CD4-positive, CD25-positive, alpha-beta regulatory T cell (primary cell): ENCODE data around the gene OR6Y1. TPM values are rescaled to one million over a fixed set of nuclear protein-coding genes. Genes with fewer than 3 reads are reported as not detected.

Source experiments
- ATAC-seq, 2 donors: fragments of 150-1000 bp; cut with Tn5 transposase; one replicate each; pipeline ENCODE4 v1.10.0; 2021; ENCODE audit warnings: low read depth in 2 of 2, moderate number of reproducible peaks in 2 of 2, moderate library complexity in 1 of 2
- DNase-seq, 3 donors: peaks; one replicate each; pipeline versions ENCODE4 v3.0.0 to v3.0.0-alpha.2; 2012 to 2022; ENCODE audit warnings: mixed read lengths in 1 of 3
- H3K27ac ChIP-seq: one replicate; pipeline ENCODE4 v1.7.0; 2013; ENCODE audit warnings: mild to moderate bottlenecking, low read length; ENCODE audit not compliant: insufficient read depth, poor library complexity, severe bottlenecking
- H3K27me3 ChIP-seq: one replicate; pipeline ENCODE4 v1.7.0; 2013; ENCODE audit warnings: low read length; ENCODE audit not compliant: control insufficient read depth, insufficient read depth
- H3K36me3 ChIP-seq: one replicate; pipeline ENCODE4 v1.7.0; 2013; ENCODE audit warnings: mild to moderate bottlenecking, low read length, moderate library complexity; ENCODE audit not compliant: control insufficient read depth, insufficient read depth
- H3K4me1 ChIP-seq: 2 replicates; pipeline ENCODE4 v1.7.0; 2013; ENCODE audit warnings: mild to moderate bottlenecking, low read length; ENCODE audit not compliant: insufficient read depth, control insufficient read depth, poor library complexity, severe bottlenecking
- H3K4me3 ChIP-seq: one replicate; pipeline ENCODE4 v1.7.0; 2013; ENCODE audit warnings: low read depth, mild to moderate bottlenecking, low read length, moderate library complexity
- H3K9me3 ChIP-seq, 2 experiments: 1 replicate in 1 of 2; 2 replicates in 1 of 2; pipeline ENCODE4 v1.7.0; 2013; ENCODE audit warnings: low read length in 2 of 2, mild to moderate bottlenecking in 1 of 2, moderate library complexity in 1 of 2; ENCODE audit not compliant: control insufficient read depth in 2 of 2
- H3K27ac Mint-ChIP-seq, 3 donors: one replicate each; pipeline ENCODE4 v1.8.0; 2020 to 2022; ENCODE audit warnings: mild to moderate bottlenecking in 3 of 3, mixed read lengths in 3 of 3, moderate library complexity in 2 of 3
- H3K27me3 Mint-ChIP-seq: one replicate; pipeline ENCODE4 v1.8.0; 2022; ENCODE audit warnings: mild to moderate bottlenecking, mixed read lengths
- H3K36me3 Mint-ChIP-seq: one replicate; pipeline ENCODE4 v1.8.0; 2020; ENCODE audit warnings: mixed read lengths
- H3K4me1 Mint-ChIP-seq, 4 donors: one replicate each; pipeline ENCODE4 v1.8.0; 2020 to 2022; ENCODE audit warnings: mixed read lengths in 4 of 4, mild to moderate bottlenecking in 1 of 4
- H3K4me3 Mint-ChIP-seq, 4 donors: one replicate each; pipeline ENCODE4 v1.8.0; 2020 to 2022; ENCODE audit warnings: mild to moderate bottlenecking in 4 of 4, mixed read lengths in 4 of 4, moderate library complexity in 3 of 4
- H3K9me3 Mint-ChIP-seq, 7 donors: one replicate each; pipeline ENCODE4 v1.8.0; 2020 to 2022; ENCODE audit warnings: mixed read lengths in 7 of 7, mild to moderate bottlenecking in 3 of 7, moderate library complexity in 2 of 7
- polyA plus RNA-seq, 4 donors: library from polyadenylated mRNA; unstranded; fragments of 300-500 nt; fragmentation: Illumina TruSeq; gene quantifications; one replicate each; pipeline ENCODE4 v1.2.3, GENCODE V29; 2021
- total RNA-seq: library from RNA; stranded (reverse); gene quantifications from one replicate; pipeline ENCODE4 v1.2.3, GENCODE V29; 2022

Gene OR6Y1
- total and polyA plus RNA-seq, 5 donors from 2014 or later, result not detected

DNA sequence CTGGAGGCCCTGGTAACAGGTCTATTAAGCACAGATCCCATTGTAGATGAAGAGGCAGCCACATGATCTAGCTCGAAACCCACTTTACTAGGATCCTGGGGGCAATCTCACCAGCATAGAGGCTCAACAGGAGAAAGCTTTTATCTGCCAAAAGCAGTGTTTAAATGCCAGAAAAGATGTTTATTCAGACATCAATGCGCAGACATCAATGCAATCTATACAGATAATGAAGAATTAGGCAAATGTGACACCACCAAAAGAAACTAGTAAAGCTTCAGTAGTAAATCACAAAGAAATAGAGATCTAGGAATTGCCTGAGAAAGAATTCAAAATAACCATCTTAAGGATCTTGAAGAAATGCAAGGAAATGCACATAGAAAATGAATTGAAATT, 32.5 kb downstream of the OR6Y1 start:
- no peak for DNase-seq
- Histone ChIP-seq H3K4me1 (no peaks in the 10 kb centered on the region), H3K36me3 (no peaks in the 10 kb centered on the region), H3K27ac (no peak overlapping the region), H3K9me3 (no peaks in the 10 kb centered on the region), H3K4me3 (no peak overlapping the region), H3K27me3 (peaks cover 7% of the 10 kb centered on the region)
- peaks cover 0 to 3% (median 1%) of the 10 kb centered on the region in 7 donors for H3K9me3 Mint-ChIP-seq
- peaks cover 14% of the 10 kb centered on the region for H3K27me3 Mint-ChIP-seq
- ATAC-seq, result no peak
- H3K36me3 Mint-ChIP-seq, result no peaks in the 10 kb centered on the region
- no peaks in the 10 kb centered on the region for H3K4me1 Mint-ChIP-seq
- no peak overlapping the region for H3K4me3 Mint-ChIP-seq
- no peak overlapping the region for H3K27ac Mint-ChIP-seq

DNA sequence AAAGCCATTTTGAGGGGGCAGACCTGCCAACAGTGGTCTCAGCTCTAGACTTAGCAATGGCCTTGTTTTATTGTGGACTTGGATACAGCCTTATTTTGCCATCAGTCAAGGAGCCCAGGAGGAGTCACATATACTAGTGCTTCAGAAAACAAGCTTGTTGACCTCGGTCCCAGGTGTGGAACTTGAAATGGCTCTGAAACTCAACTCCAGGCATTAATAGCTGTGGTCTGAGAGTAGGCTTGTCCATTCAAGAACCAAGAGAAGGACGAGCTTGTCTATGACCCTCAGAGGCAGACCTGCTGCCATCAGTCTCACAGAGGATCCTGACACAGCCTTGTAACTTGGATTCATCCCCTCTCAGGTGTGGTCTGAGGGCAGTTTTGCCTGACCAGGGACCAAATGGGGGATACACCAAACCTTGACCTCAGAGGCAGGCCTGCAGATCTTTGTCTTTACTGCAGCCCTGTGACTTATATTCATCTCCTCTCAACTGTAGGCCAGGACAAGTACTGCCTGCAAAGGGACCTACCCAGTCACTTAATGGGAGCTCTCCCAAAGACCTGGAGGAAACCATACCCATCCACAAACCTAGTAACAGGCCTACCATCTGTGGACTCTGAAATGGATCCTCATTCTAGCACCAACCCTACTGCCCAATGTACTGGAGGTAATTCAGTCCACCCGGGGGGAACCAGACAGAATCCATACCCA, 33.1 kb downstream of the OR6Y1 start:
- Mint-ChIP-seq H3K9me3 (peaks cover 0 to 3% (median 0%) of the 10 kb centered on the region in 7 donors), H3K27me3 (peaks cover 10% of the 10 kb centered on the region), H3K4me3 (no peak overlapping the region), H3K4me1 (no peaks in the 10 kb centered on the region), H3K36me3 (no peaks in the 10 kb centered on the region), H3K27ac (no peak overlapping the region)
- ATAC-seq, result no peak
- H3K4me1 ChIP-seq, result no peaks in the 10 kb centered on the region
- DNase-seq, result no peak
- H3K9me3 ChIP-seq, result no peaks in the 10 kb centered on the region
- H3K36me3 ChIP-seq, result no peaks in the 10 kb centered on the region
- no peak overlapping the region for H3K4me3 ChIP-seq
- H3K27me3 ChIP-seq, result peaks cover 7% of the 10 kb centered on the region
- no peak overlapping the region for H3K27ac ChIP-seq

DNA sequence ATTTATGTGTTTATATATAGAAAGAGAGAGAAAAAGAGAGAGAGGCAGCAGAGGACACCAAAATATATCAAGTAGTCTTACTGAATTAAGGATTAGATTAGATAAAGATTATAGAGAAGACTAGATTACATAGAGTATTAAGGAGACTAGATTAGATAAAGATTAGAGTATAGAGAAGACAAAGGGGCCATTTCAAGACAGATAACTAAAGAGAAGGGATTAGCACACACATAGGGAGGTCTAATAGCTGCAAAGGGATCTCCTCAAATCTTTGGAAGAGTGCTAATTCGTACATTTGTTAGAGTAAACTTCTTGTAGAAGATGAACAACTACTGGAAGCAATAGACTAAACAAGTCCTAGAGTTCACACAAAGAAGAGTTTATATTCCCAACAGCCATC, 34.2 kb downstream of the OR6Y1 start:
- Mint-ChIP-seq H3K27me3 (peaks cover 10% of the 10 kb centered on the region), H3K4me1 (no peaks in the 10 kb centered on the region), H3K27ac (no peak overlapping the region), H3K36me3 (no peaks in the 10 kb centered on the region), H3K9me3 (peaks cover 0 to 3% (median 0%) of the 10 kb centered on the region in 7 donors), H3K4me3 (no peak overlapping the region)
- Histone ChIP-seq H3K4me1 (no peaks in the 10 kb centered on the region), H3K27me3 (peaks cover 10% of the 10 kb centered on the region), H3K27ac (no peak overlapping the region), H3K9me3 (no peaks in the 10 kb centered on the region), H3K4me3 (no peak overlapping the region), H3K36me3 (no peaks in the 10 kb centered on the region)
- no peak for DNase-seq
- ATAC-seq, result no peak

DNA sequence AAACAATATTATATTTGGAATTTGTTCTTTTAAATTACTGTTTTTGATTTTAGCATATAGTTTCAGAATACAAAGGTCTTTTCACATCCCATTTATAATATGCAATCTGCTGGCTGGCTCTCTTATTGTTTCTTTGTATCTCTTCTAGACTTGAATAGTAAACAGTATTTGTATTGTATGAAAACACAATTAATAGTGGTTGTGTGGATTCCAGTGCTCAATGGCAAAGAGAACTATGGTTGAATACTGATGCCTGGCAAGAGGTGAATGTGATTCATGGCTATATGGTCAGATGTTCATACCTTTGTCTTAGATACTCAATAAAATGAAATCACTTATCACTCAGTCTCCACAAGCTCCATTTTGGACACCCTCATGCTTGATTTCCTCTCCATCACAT, 37.2 kb downstream of the OR6Y1 start:
- ATAC-seq (no peak), DNase-seq (no peak)
- H3K36me3 ChIP-seq, result no peaks in the 10 kb centered on the region
- H3K4me3 ChIP-seq, result no peak overlapping the region
- H3K27ac ChIP-seq, result no peak overlapping the region
- no peak overlapping the region for H3K27ac Mint-ChIP-seq
- H3K27me3 ChIP-seq, result peaks cover 10% of the 10 kb centered on the region
- no peaks in the 10 kb centered on the region for H3K36me3 Mint-ChIP-seq
- peaks cover 6% of the 10 kb centered on the region for H3K27me3 Mint-ChIP-seq
- no peaks in the 10 kb centered on the region for H3K4me1 Mint-ChIP-seq
- H3K9me3 Mint-ChIP-seq, result peaks cover 0 to 1% (median 0%) of the 10 kb centered on the region in 7 donors
- H3K9me3 ChIP-seq, result no peaks in the 10 kb centered on the region
- no peaks in the 10 kb centered on the region for H3K4me1 ChIP-seq
- H3K4me3 Mint-ChIP-seq, result no peak overlapping the region

DNA sequence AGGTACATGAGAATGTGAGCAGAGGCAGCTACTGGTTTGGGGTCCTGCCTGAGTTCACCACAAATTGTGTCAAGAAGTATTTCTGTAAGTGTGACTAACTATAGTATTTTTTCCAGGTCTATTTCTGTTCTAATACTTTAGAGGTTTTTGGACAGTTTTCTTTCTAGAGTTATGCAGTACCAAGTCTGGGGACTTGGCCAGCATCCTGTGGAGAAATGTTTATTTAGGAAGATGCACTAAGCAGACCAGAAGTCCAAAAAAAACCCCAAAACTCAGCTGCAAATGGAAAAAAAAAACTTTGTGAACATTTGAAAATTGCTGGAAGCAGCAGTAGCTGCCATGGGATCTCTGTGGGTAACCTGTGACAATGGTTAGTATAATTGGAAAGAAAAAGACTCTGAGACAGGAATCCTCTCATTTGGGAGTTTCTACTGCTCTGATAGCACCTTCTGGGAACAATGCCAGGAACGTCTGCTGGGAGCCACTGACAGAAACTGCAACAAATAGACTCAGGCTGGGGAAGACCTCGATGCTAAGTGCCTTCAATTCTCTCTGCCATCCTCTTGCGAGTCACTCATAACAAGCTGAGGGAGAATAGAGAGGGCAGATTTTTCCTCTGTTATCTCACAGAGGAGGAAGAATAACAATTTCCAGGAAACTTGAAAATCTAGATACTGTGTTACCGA, 44.6 kb downstream of the OR6Y1 start:
- DNase-seq (no peak), ATAC-seq (no peak)
- H3K36me3 Mint-ChIP-seq, result no peaks in the 10 kb centered on the region
- H3K27ac ChIP-seq, result no peak overlapping the region
- no peak overlapping the region for H3K27ac Mint-ChIP-seq
- no peaks in the 10 kb centered on the region for H3K9me3 ChIP-seq
- no peaks in the 10 kb centered on the region for H3K4me1 ChIP-seq
- H3K27me3 Mint-ChIP-seq, result peaks cover 39% of the 10 kb centered on the region
- H3K4me3 Mint-ChIP-seq, result no peak overlapping the region
- H3K4me1 Mint-ChIP-seq, result no peaks in the 10 kb centered on the region
- peaks cover 18% of the 10 kb centered on the region for H3K27me3 ChIP-seq
- H3K9me3 Mint-ChIP-seq, result peaks cover 0 to 4% (median 0%) of the 10 kb centered on the region in 7 donors
- H3K36me3 ChIP-seq, result no peaks in the 10 kb centered on the region
- no peak overlapping the region for H3K4me3 ChIP-seq

DNA sequence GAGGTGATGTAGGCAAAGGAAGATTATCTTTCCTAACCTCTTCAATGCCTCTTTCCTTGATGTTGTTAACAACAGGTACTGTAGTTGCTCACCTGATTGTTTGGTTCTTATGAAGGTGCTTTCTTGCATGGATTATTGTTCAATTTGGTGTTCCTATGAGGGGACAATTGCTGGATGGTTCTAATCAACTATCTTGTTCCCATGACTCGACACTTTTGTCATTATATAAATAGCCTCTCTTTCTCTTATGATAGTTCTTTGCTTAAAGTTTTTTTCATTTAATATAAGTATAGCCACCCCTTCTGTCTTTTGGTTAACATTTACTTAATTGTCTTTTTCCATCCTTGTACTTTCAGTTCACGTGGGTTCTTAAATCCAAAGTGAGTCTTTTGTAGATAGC, 46.7 kb downstream of the OR6Y1 start:
- ATAC-seq (no peak), DNase-seq (no peak)
- Histone ChIP-seq H3K4me3 (no peak overlapping the region), H3K9me3 (no peaks in the 10 kb centered on the region), H3K27ac (no peak overlapping the region), H3K27me3 (peaks cover 26% of the 10 kb centered on the region), H3K4me1 (no peaks in the 10 kb centered on the region), H3K36me3 (no peaks in the 10 kb centered on the region)
- no peaks in the 10 kb centered on the region for H3K4me1 Mint-ChIP-seq
- peaks cover 0 to 5% (median 0%) of the 10 kb centered on the region in 7 donors for H3K9me3 Mint-ChIP-seq
- H3K4me3 Mint-ChIP-seq, result no peak overlapping the region
- H3K36me3 Mint-ChIP-seq, result no peaks in the 10 kb centered on the region
- peak overlapping the region in 1 of 3 donors; percentile 57 for H3K27ac Mint-ChIP-seq
- peaks cover 46% of the 10 kb centered on the region for H3K27me3 Mint-ChIP-seq

DNA sequence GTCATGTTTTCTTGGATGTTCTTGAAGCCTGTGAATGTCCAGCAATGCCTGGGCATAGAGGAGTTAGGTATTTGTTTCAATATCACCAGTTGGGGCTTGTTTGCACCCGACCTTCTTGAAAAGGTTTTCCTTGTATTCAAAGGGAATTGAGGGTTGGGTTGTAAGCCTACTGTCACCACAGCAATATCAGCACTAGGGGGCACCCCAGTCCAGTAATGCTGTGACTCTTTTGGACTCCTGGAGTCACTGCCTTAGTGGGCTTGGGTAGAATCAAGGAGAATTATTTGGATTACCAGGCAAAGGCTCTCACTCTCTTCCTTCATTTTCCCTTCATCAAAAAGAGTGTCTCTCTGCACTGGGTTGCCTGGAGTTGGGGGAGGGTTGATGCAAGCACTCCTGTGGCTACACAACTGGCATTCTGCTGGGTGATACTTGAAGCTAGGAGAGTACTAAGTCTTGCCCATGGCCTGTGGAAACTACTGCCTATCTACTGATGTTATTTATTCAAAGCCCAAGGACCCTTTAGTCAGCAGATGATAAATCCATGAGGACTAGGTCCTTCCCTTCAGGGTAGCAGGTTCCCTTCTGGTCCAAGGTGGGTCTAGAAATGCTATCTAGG, 47.7 kb downstream of the OR6Y1 start:
- H3K27ac Mint-ChIP-seq, result no peak overlapping the region
- ATAC-seq, result no peak

More for the DNA sequence above, 47.7 kb downstream of the OR6Y1 start:
- peak in 2 of 3 donors; percentile 3 to 39 for DNase-seq
- no peaks in the 10 kb centered on the region for H3K36me3 ChIP-seq
- H3K4me3 Mint-ChIP-seq, result no peak overlapping the region
- no peaks in the 10 kb centered on the region for H3K9me3 ChIP-seq
- H3K4me1 ChIP-seq, result no peaks in the 10 kb centered on the region
- H3K27me3 Mint-ChIP-seq, result peaks cover 48% of the 10 kb centered on the region
- H3K27ac ChIP-seq, result no peak overlapping the region
- peaks cover 0 to 8% (median 1%) of the 10 kb centered on the region in 7 donors for H3K9me3 Mint-ChIP-seq
- no peak overlapping the region for H3K4me3 ChIP-seq
- peaks cover 23% of the 10 kb centered on the region for H3K27me3 ChIP-seq
- no peaks in the 10 kb centered on the region for H3K36me3 Mint-ChIP-seq
- no peaks in the 10 kb centered on the region for H3K4me1 Mint-ChIP-seq
